Hypothalamus (tissue), 51 donors: Measurements from ENCODE around the gene GMEB2.
"Not testable (repeated sequence)": the region's sequence is repeated elsewhere in the genome, so short reads cannot be mapped to it uniquely, and the experiment has no call there.

Experiments
- DNase-seq, 51 donors: peaks; one replicate each; lab custom pipeline; 2025; lab: John Stamatoyannopoulos, UW

Gene GMEB2

GRCh38 chr20:63617876-63618265, 9.0 kb downstream of the GMEB2 start:
- no peak for DNase-seq

- DNase-seq, result no peak
Observed at GRCh38 chr20:63617092-63617875, 9.6 kb downstream of the GMEB2 start.

- peak in 2 of 51 donors; percentile 9 for DNase-seq
Observed at GRCh38 chr20:63613863-63614594, 12.9 kb downstream of the GMEB2 start.

GRCh38 chr20:63612276-63612931, 14.5 kb downstream of the GMEB2 start:
- no peak for DNase-seq

- no peak for DNase-seq
Observed at GRCh38 chr20:63611646-63612045, 15.3 kb downstream of the GMEB2 start.

- DNase-seq, result no peak
Observed at GRCh38 chr20:63610581-63611435, 16.1 kb downstream of the GMEB2 start.

GRCh38 chr20:63606686-63607085, 20.2 kb downstream of the GMEB2 start:
- no peak for DNase-seq

GRCh38 chr20:63602321-63602720, 24.6 kb downstream of the GMEB2 start:
- DNase-seq, result no peak

- not testable (repeated sequence) for DNase-seq
Observed at GRCh38 chr20:63601679-63602078, 25.2 kb downstream of the GMEB2 start.

GRCh38 chr20:63599396-63600050, 27.4 kb downstream of the GMEB2 start:
- no peak for DNase-seq

GRCh38 chr20:63598479-63599395, 28.2 kb downstream of the GMEB2 start:
- no peak for DNase-seq

- DNase-seq, result no peak
Observed at GRCh38 chr20:63597651-63598478, 29.0 kb downstream of the GMEB2 start.

- no peak for DNase-seq
Observed at GRCh38 chr20:63596423-63596822, 30.5 kb downstream of the GMEB2 start.

- DNase-seq, result no peak
Observed at GRCh38 chr20:63595416-63596127, 31.3 kb downstream of the GMEB2 start.

GRCh38 chr20:63594043-63594561, 32.8 kb downstream of the GMEB2 start:
- DNase-seq, result no peak

GRCh38 chr20:63592661-63593060, 34.2 kb downstream of the GMEB2 start:
- peak in 2 of 51 donors; percentile 19 to 38 for DNase-seq

- DNase-seq, result no peak
Observed at GRCh38 chr20:63591786-63592355, 35.0 kb downstream of the GMEB2 start.
